ENCODE data around the gene TIGD4. TPM values are rescaled to one million over a fixed set of nuclear protein-coding genes. Genes with fewer than 3 reads are reported as not detected.
"Not testable (repeated sequence)": the region's sequence is repeated elsewhere in the genome, so short reads cannot be mapped to it uniquely, and the experiment has no call there.

Gene TIGD4
- total RNA-seq, 1 donor from 2014 or later: 1.6 TPM

DNA sequence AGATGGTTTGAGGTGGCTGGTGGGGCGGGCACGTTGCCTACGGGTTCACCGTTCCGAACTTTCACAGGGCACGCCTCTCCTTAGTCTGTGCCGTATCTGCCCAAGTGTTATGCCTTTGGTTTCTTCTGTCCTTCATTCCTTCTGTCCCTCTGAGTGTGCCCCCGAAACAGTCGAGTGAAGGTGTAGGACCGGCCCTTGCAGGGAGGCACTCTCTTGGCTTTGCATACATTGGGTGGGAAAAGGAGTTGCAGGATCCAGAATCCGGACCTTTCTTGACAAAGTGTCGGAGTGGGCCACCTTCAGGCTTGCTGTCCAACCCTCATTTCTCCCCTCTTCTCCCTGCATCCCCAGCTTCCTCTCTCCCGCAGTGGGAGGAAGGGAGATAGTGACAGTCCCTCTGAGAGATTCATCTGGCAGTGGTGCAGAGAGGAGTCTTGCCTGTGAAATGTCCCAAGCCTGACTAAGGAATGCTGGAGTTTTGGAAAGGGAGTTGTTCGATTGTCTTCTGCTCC lies 793 bp upstream of the TIGD4 start:
- DNase-seq (ENCODE audit: low spot score): no peak

DNA sequence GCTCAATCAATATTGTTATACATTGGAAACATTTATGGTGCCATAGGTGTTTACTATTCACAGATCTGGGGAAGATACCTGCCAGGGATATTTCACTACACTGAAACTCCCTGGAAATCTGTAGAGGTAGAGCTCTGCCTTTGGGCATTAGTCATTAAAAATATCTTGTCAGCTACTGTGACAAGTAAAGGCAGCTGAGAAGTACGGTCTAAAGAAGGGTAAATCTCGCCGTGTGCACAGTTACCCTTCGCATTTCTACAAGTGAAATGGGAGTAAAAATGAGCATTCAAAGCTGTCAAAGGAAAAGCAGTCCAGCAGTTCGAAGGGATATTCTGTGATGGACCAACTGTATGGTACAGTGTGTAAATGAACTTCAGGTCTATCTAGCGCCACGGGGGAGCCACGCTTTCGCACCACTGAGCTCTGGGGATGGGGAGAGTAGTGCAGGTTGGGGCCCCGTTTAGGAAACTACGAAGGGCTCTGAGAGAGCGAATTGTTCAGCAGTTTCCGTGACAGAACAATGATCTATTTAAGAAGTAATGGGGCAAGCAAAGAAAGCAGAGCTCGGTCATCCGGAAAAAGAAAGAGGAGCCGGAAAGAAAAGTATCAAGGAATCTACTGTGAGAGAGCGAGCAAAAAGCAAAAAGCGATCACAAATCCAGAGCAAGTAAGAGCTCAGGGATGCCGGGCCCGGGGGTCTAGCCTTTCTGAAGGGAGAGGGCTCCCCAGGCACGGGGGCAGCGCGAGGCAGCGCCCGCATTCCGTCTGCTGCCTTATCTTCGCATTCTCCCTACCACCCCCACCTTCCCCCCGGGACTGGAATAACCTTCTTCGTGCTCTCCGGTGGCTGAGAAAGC lies 646 bp downstream of the TIGD4 start:
- DNase-seq (ENCODE audit: low spot score): no peak

DNA sequence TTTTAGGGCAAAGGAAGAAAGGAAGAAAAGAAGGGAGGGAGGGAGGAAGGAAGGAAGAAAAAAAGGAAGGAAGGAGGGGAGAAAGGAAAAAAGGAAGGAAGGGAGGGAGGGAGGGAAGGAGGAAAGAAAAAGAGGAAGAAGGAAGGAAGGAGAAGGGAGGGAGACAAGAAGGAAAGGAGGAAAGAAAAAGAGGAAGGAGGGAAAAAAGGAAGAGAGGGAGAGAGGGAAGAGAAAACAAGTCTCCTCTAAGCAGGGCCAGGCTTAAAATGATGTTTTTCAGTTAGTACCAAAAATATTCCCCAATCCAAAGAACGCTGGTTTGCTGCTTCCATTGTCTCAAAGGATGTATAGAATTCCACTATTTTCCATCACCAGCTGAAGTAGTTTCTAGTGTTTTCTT lies 2.0 kb downstream of the TIGD4 start:
- no peak for DNase-seq (ENCODE audit: low spot score)

DNA sequence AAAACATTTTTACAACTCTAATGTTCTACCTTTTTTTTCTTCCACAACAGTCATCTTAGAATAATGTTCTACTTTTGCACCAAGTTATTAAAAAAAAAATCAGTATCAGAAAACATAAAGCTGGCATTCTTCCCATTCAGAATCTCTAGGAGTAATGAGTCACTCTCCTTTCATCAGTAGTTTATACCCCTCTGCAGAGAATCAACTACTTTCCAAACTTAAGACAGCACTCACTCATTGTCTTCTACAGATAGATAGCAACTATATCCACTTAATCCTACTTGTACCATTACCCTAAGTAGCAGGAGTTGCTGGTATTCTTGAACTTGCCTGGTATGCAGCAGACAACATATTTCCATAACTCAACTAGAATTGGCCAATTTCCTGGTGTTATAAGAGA lies 3.2 kb downstream of the TIGD4 start:
- no peak for DNase-seq (ENCODE audit: low spot score)

DNA sequence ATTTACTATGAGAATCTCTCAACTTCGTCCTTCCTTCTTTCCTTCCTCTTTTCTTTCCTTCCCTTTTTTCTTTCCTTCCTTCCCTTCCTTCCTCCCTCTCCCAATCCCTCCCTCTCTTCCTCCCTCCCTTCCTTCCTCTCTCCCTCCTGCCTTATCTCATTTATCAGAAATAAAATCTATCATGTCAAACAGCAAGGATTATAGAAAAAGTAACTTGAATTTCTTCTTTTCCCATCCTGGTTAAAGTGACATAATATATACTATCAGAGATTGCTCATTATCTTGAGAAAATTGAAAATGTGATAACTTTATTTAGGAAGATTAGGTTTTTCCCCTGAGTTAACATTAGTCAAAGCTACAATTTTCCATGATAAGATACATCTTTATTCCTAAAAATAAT lies 5.6 kb downstream of the TIGD4 start:
- DNase-seq (ENCODE audit: low spot score): no peak

DNA sequence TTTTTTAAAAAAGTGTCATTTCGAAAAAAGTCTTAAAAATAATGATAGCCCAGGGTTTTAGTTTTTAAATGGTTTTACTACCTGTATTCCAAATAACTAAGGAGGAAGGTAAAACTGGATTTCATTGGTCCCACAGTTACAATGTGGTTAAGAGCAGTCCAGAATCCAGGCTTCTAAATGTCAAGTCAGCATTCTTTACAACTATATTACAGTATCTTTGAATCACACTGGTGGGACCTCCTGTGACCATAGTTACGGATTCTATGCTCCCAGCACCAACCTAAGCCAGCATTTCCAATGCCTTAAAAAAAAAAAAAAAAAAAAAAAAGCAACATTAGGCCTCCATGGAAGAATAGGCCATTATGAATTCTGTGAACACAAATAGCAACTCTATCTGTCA lies 6.2 kb downstream of the TIGD4 start:
- DNase-seq (ENCODE audit: low spot score): no peak

DNA sequence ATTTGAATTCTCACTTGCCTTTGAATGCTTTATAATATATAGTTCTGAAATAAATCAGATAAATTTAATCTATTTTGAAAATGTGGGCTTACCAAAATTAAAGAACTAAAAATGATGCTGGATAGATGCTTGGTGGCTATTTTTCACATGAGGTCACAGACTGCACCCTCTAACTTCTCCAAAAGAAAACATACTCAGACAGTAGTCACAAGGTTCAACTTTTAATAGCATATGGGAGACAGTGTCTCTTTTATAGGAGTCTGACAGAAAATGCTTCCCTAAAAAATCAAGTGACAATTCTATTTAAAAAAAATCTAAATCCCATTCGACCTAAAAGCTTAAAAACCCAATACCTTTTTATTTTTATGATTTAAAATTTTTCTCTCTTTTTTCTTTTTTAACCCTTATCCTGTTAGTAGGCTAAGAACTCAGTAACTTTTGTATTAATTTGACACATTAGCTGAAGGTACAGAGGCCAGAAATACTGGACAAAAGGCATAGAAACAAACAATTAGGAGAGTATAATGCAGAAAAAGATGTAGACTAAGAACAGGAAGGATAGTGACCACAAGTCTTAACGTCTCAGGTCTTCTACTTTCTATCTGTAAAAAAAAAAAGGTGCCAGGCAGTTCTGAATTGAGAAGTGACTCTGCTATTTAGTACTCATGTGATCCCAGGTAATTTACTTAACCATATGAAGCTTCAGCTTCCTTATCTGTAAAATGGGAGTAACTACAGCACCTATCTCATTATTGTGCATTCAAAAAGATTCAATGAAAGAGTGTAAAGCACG lies 7.6 kb downstream of the TIGD4 start:
- DNase-seq (ENCODE audit: low spot score): no peak

DNA sequence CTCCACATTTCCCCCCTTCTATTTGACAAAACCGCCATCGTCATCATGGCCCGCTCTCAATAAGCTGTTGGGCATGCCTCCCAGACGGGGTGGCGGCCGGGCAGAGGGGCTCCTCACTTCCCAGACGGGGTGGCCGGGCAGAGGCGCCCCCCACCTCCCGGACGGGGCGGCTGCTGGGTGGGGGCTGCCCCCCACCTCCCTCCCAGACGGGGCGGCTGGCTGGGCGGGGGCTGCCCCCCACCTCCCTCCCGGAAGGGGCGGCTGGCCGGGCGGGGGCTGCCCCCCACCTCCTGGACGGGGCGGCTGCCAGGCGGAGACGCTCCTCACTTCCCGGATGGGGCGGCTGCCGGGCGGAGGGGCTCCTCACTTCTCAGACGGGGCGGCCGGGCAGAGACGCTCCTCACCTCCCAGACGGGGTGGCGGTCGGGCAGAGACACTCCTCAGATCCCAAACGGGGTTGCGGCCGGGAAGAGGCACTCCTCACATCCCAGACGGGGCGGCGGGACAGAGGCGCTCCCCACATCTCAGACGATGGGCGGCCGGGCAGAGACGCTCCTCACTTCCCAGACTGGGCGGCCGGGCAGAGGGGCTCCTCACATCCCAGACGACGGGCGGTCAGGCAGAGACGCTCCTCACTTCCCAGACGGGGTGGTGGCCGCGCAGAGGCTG lies 14.3 kb downstream of the TIGD4 start:
- DNase-seq (ENCODE audit: low spot score): not testable (repeated sequence)

DNA sequence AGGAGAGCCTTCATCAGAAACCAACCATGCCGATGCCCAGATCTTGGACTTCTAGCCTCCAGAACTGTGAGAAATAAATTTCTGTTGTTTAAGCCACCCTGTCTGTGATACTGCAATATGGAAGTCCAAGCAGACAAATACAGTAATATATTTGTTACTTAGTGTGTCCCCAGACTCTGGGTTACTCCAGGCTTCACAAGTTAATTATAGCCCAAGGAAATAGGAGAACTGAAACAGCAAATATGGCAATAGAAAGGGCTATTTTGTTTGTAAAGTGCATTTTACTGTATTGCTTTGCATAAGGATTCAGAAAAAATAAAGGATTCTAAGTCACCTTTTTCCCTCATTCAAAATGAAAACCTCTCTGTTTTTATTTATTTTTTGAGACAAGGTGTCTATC lies 15.7 kb downstream of the TIGD4 start:
- DNase-seq (ENCODE audit: low spot score): no peak

DNA sequence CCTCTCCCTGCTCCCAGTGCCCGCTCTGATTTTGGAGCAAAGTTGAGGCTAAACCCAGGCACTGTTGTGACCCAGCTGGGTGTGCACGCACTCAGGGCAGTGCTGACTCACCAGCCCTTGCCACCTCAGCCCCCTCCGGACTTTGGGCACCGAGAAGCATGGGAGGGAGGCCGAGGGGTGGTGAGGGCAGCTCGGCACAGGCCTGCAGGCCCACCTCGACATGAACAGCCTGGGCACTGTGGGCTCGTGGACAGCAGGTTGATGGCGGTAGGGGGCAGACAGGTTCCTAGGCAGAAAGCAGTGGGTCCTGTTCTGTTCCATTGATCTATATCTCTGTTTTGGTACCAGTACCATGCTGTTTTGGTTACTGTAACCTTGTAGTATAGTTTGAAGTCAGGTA lies 30.9 kb downstream of the TIGD4 start:
- DNase-seq (ENCODE audit: low spot score): no peak

DNA sequence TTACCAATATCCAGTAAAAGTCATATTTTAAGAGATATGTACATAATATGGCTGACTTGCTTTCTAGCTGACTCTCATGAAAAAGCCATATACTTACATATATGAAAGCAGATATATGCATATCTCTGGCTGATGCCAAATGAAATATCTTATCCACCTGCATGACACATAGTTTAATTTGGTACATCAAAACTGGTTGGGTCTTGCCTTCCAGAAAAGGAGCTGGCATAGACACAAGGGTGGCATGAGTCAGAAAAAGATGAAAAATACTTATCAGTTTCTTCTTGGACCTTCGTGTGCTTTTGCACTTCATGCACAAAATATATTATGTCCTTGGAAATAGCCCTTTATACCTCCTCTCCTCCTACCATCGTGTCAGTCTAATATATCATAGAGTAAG lies 32.1 kb downstream of the TIGD4 start:
- no peak for DNase-seq (ENCODE audit: low spot score)

DNA sequence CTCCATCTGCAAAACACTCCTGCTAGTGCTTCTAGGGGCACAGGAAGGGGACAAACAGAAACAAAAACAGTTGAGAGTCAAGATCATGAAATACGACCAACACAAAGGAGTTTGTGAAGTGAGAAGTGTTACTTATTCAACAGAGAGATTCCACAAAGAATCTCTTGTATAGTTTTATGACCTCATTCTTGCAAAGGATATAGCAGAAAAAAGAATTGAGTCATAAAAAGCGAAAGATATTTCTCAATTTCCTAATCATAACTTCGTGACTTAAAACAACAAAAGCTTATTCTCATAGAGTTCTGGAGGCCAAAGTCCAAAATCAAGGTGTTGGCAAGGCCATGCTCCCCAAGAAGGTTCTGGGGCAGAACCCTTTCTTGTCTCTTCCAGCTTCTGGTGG lies 40.7 kb downstream of the TIGD4 start:
- DNase-seq (ENCODE audit: low spot score): no peak

DNA sequence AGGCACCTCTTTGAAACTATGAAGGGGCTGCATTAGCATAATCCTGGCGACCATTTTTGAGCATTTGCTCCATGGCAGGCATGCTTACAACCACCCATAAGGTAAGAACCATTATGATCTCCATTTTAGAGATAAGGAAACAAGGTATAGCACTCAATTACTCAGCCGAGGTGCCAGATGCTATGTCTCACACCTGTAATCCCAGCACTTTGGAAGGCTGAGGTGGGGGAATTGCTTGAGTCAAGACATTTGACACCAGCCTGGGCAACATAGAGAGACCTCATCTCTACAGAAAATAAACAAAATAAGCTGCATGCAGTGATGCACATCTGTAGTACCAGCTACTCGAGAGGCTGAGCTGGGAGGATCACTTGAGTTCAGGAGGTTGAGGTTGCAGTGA lies 43.6 kb downstream of the TIGD4 start:
- no peak for DNase-seq (ENCODE audit: low spot score)

DNA sequence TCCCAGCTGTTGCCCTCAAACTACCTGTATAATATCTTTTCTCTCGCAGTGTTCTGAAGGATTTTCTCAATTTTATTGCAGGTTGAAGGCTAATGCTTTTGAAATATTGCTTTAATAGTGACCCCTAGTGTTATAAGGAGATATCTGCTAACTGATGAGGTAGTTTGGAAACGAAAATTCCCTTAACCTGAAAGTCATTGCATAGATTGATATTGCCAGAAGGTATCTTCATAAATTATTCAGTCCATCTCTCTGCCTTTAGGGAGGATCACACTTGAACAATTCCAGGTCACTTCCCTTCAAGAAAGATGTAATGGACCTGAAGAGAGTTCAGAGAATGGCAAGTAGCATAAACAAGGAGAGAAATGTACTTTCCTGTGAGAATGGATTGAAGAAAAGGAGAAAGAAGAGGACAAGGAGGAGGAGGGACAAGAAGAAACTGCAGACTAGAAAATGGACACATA lies 44.1 kb downstream of the TIGD4 start:
- DNase-seq (ENCODE audit: low spot score): no peak

DNA sequence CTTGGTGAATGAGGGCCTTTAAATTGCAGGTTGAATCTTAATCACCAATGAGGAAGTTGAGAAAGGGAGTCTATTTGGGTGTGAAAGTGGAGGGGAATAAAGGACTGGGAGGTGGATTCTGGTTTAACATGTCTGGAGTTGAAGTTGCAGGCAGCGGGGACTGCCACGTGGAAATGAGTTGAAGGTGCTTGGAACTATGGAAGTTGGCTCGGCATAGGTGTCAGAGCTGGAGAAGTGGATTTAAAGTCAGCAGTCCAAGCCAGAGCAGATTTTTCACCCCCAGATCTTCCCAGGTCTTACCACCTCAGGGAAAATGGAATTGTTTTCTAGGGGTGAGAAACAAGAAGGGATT lies 44.9 kb downstream of the TIGD4 start:
- DNase-seq (ENCODE audit: low spot score): no peak

DNA sequence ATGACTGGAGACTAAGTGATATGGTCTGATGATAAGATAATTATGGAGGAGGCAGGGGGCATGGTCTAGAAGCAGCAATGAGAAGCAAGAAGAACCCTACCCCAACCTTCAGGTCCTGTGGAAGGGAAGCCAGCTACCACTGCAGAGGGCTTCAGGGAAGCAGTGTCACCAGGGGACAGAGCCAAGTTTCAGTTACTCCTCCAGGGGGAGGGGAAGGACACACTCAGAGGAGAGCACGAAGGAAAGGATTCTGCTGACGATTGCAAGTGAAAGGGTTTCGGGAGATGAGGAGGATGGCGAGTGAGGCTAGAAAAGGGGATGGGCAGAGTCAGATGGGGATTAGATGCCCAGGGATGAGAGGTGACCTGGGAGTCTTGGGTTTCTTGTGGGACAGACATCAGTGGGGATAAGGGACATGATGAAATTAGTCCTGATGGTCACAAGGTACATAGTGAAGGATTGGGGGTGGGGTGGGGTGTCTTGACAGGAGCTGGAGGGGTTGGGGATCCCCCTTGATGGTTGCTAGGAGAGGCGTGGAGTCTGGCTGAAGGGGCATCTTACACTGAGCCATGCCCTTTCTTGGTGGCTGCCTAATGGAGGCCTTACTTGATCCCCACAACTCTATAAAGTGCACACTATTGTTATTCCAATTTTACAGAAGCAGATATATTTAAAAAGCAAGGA lies 45.4 kb downstream of the TIGD4 start:
- DNase-seq (ENCODE audit: low spot score): no peak

DNA sequence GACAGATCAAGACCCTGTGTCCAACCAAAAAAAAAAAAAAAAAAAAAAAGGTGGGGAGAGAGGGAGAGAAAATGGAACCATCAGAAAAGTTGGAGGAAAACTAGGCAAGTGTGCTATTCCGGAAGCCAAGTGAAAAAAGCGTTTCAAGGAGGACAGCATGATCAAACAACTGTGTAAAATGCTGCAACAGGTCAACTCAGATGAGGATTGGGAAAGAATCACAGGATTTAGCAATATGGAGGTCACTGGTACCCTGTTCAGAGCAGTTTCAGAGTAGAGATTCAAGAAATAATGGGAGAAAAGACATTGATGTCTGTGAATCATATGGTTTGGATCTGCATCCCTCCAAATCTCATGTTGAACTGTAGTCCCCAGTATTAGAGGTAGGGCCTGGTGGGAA lies 47.5 kb downstream of the TIGD4 start:
- no peak for DNase-seq (ENCODE audit: low spot score)

DNA sequence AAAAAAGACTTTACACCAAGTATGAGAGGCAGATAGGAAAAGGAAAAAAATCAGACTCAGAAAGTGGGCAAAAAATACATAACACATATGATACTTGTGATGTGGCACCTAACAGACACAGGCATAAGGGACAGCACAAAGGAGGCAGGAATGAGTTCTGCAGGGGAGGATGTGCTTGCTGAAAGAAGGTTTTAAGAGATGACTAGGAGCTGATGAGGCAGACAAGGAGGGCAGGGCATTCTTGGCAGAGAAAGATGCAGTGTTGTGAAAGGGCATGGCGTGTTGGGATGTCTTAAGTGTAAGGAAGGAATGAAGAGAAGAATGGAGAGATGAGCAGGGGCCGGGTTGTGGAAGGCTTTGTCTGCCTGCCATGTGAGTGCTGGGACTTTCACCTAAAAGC lies 50.1 kb downstream of the TIGD4 start:
- no peak for DNase-seq (ENCODE audit: low spot score)

DNA sequence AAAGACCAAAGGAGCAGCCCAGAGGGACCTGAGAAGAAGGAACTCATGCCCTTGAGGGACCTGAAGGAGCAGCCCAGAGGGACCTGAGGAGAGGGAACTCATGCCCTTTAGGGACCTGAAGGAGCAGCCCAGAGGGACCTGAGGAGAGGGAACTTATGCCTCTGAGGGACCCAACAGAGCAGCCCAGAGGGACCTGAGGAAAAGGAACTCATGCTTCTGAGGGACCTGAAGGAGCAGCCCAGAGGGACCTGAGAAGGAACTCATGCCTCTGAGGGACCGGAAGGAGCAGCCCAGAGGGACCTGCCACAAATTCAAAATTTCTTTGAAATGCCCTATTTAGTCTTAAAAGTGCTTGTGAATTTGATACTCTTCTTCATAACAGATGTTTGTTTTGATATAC lies 51.2 kb downstream of the TIGD4 start:
- no peak for DNase-seq (ENCODE audit: low spot score)

DNA sequence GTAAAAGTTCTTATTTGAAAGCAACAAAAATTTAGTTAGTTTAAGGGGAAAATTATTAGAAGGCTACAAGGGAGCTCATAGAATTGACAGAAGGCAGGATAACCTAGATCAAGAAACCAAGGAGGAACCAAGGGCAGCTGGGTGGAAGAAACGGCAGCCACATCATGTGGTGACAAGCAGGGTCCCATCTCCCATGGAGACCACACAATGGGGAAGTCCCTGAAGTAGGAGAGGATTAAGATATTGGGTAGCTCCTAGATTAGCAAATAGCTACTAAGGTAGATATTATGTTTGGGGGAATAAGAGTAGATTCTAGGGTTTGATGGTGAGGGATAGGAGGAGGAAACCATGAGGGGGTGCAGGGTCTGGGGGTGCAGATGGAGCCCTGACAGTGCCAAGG lies 51.7 kb downstream of the TIGD4 start:
- no peak for DNase-seq (ENCODE audit: low spot score)

DNA sequence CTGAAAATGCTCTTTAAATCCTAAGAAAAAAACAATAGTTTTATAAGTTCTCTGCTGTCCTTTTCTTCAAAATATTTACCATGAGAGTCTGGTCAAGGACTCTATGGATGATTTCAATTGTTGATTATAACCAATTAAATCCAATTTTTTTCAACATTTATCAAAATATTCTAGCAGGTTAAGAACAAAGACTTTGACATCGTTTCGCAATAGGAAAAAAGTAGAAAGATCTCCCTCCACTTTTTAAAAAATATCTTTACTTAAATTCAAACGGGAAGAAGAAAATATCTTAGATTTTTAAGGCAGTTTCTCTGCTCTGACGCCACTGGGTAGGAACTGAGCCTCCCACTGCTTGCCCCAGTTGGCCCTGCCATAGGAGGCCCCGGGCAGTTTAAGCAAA lies 55.0 kb downstream of the TIGD4 start:
- no peak for DNase-seq (ENCODE audit: low spot score)

DNA sequence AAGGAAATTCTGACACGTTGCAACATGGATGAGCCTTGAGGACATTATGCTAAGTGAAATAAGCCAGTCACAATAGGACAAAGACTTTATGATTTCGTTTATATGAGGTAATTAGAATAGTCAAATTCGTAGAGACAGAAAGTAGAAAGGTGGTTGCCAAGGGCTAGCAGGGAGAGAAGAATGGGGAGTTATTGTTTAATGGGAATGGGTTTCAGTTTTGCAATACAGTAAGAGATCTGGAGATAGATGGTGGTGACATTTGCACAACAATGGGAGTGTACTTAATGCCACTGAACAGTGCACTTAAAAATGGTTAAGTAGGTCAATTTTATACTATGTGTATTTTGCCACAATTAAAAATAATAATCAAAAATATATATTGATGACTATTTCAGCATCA lies 56.3 kb downstream of the TIGD4 start:
- DNase-seq (ENCODE audit: low spot score): no peak
